HCT116 (cell line): ENCODE data around the gene SRRT. TPM values are rescaled to one million over a fixed set of nuclear protein-coding genes. Genes with fewer than 3 reads are reported as not detected.
A peak's percentile ranks its signal among the peaks of the same experiment; 100 is the strongest.

Experiments used
- ATAC-seq: fragments of 200-7000 bp; cut with Tn5 transposase; 2 replicates; pipeline ENCODE4 v1.9.1; 2020; ENCODE audit warnings: mild to moderate bottlenecking, moderate library complexity
- BruUV-seq: library from RNA; stranded (reverse); fragments of 400-500 nt; replicated peaks from 2 replicates; lab custom pipeline; 2021; lab: Mats Ljungman, UMichigan
- CTCF ChIA-PET: fragments of 300-600 bp; sonication (Branson Sonifier 250); formaldehyde crosslinking; loops from one replicate; lab custom pipeline; 2021; ENCODE audit warnings: antibody characterized with exemption; lab: Charles Lee
- POLR2A ChIA-PET: fragments of 300-600, 350-600 bp; sonication (Branson Sonifier 250); formaldehyde crosslinking; loops from one replicate; lab custom pipeline; 2021; ENCODE audit warnings: antibody characterized with exemption; lab: Charles Lee
- RAD21 ChIA-PET, 2 experiments: fragments of 300-600 bp; sonication (Branson Sonifier 250); formaldehyde crosslinking; loops; one replicate each; lab custom pipeline; 2023; ENCODE audit warnings: low total read pairs in 2 of 2; ENCODE audit not compliant: uncharacterized antibody in 2 of 2, unreplicated experiment in 2 of 2, low non-redundant PET in 1 of 2; lab: Charles Lee
- DNase-seq: peaks from one replicate; pipeline ENCODE4 v3.0.0-alpha.2; 2010; ENCODE audit warnings: low read depth, low spot score
- H2AFZ ChIP-seq: fragments of 200-600 bp; shearing (Covaris generic), sonication (generic); 2 replicates; pipeline ENCODE4 v1.6.1; 2017; ENCODE audit warnings: low read depth, mixed run types, mixed read lengths, antibody characterized with exemption, low read length; ENCODE audit not compliant: poor library complexity, severe bottlenecking
- H3K27ac ChIP-seq: 2 replicates; pipeline ENCODE4 v1.5.1; 2012; ENCODE audit warnings: low read depth, low read length
- H3K27me3 ChIP-seq: fragments of 200-600 bp; sonication (generic); 2 replicates; pipeline ENCODE4 v1.6.1; 2016; ENCODE audit warnings: mixed run types, low read length, mixed read lengths; ENCODE audit not compliant: insufficient read depth
- H3K36me3 ChIP-seq, 2 experiments: fragments of 200-500 bp in 1 of 2; fragments of 200-600 bp in 1 of 2; sonication (Bioruptor generic) in 1 of 2; sonication (generic) in 1 of 2; 2 replicates each; pipeline versions ENCODE4 v1.5.1 to v1.6.1; 2014 to 2016; ENCODE audit warnings: low read length in 2 of 2, inconsistent platforms in 1 of 2, mixed read lengths in 1 of 2, mixed run types in 1 of 2; ENCODE audit not compliant: insufficient read depth in 2 of 2, control insufficient read depth in 1 of 2
- H3K4me1 ChIP-seq, 2 experiments: fragments of 200-600 bp in 1 of 2; sonication (generic) in 1 of 2; 2 replicates each; pipeline versions ENCODE4 v1.5.1 to v1.6.1; 2012 to 2017; ENCODE audit warnings: low read length in 2 of 2, inconsistent platforms in 1 of 2, mild to moderate bottlenecking in 1 of 2, mixed read lengths in 1 of 2, mixed run types in 1 of 2, moderate library complexity in 1 of 2; ENCODE audit not compliant: insufficient read depth in 2 of 2, control insufficient read depth in 1 of 2
- H3K4me2 ChIP-seq: fragments of 200-600 bp; sonication (generic); 2 replicates; pipeline ENCODE4 v1.6.1; 2017; ENCODE audit warnings: mixed run types, low read length, mixed read lengths
- H3K4me3 ChIP-seq, 2 experiments: fragments of 200-600 bp in 1 of 2; sonication (generic) in 1 of 2; replicated peaks in 1 of 2; 2 replicates each; pipeline ENCODE4 v1.5.1; 2011 to 2016; ENCODE audit warnings: low read length in 2 of 2, control low read depth in 1 of 2, low read depth in 1 of 2, mild to moderate bottlenecking in 1 of 2, mixed read lengths in 1 of 2, mixed run types in 1 of 2
- H3K79me2 ChIP-seq: fragments of 200-600 bp; sonication (generic); 2 replicates; pipeline ENCODE4 v1.6.1; 2017; ENCODE audit warnings: mild to moderate bottlenecking, mixed run types, low read length, moderate library complexity, mixed read lengths; ENCODE audit not compliant: insufficient read depth
- H3K9ac ChIP-seq: fragments of 200-600 bp; sonication (generic); 2 replicates; pipeline ENCODE4 v1.6.1; 2016; ENCODE audit warnings: low read length, mixed read lengths
- H3K9me2 ChIP-seq: fragments of 200-600 bp; sonication (generic), shearing (Covaris generic); 2 replicates; pipeline ENCODE4 v1.6.1; 2017; ENCODE audit warnings: mixed run types, mild to moderate bottlenecking, moderate library complexity; ENCODE audit not compliant: insufficient read depth
- H3K9me3 ChIP-seq, 2 experiments: fragments of 200-500 bp in 1 of 2; fragments of 200-600 bp in 1 of 2; sonication (Bioruptor generic) in 1 of 2; sonication (generic) in 1 of 2; 2 replicates each; pipeline ENCODE4 v1.6.1; 2014 to 2017; ENCODE audit warnings: low read length in 2 of 2, mixed read lengths in 2 of 2, inconsistent platforms in 1 of 2, low read depth in 1 of 2, mild to moderate bottlenecking in 1 of 2, mixed run types in 1 of 2, moderate library complexity in 1 of 2; ENCODE audit not compliant: control insufficient read depth in 1 of 2, insufficient read depth in 1 of 2
- H4K20me1 ChIP-seq: fragments of 200-600 bp; sonication (generic), shearing (Covaris generic); 2 replicates; pipeline ENCODE4 v1.6.1; 2017; ENCODE audit warnings: mixed run types, mild to moderate bottlenecking, moderate library complexity; ENCODE audit not compliant: insufficient read depth
- ATF3 ChIP-seq: IDR thresholded peaks from 2 replicates; pipeline ENCODE4 v1.6.1; 2012
- CBX3 ChIP-seq: IDR thresholded peaks from 2 replicates; pipeline ENCODE4 v1.6.1; 2012; ENCODE audit warnings: low read depth
- CEBPB ChIP-seq: IDR thresholded peaks from 2 replicates; pipeline ENCODE4 v1.6.1; 2012; ENCODE audit warnings: low read depth
- CTCF ChIP-seq, 3 experiments: fragments of 200-600 bp in 1 of 3; sonication (generic) in 1 of 3; IDR thresholded peaks in 2 of 3; conservative IDR thresholded peaks in 1 of 3; 2 replicates each; pipeline ENCODE4 v1.5.1; 2012 to 2017; ENCODE audit warnings: low read depth in 2 of 3, low read length in 2 of 3, antibody characterized with exemption in 1 of 3, borderline replicate concordance in 1 of 3, control low read depth in 1 of 3, mild to moderate bottlenecking in 1 of 3, mixed read lengths in 1 of 3, mixed run types in 1 of 3, moderate library complexity in 1 of 3; ENCODE audit not compliant: insufficient read depth in 1 of 3
- EGR1 ChIP-seq: IDR thresholded peaks from 2 replicates; pipeline ENCODE4 v1.6.1; 2012; ENCODE audit warnings: low read depth
- EZH2 ChIP-seq: fragments of 200-600 bp; sonication (generic); IDR thresholded peaks from 2 replicates; pipeline ENCODE4 v1.6.1; 2017; ENCODE audit warnings: antibody characterized with exemption, mixed run types
- JUND ChIP-seq: IDR thresholded peaks from 2 replicates; pipeline ENCODE4 v1.6.1; 2012
- MAX ChIP-seq: IDR thresholded peaks from 2 replicates; pipeline ENCODE4 v1.6.1; 2012
- POLR2A ChIP-seq: IDR thresholded peaks from 2 replicates; pipeline ENCODE4 v1.7.0; 2011; ENCODE audit warnings: borderline replicate concordance; ENCODE audit not compliant: insufficient read depth, insufficient read length; ENCODE audit errors: extremely low read depth
- POLR2AphosphoS5 ChIP-seq: IDR thresholded peaks from 2 replicates; pipeline ENCODE4 v1.6.1; 2011; ENCODE audit warnings: mild to moderate bottlenecking, low read depth, low read length, moderate library complexity
- RAD21 ChIP-seq: IDR thresholded peaks from 2 replicates; pipeline ENCODE4 v1.6.1; 2012; ENCODE audit warnings: low read depth, mild to moderate bottlenecking
- REST ChIP-seq: IDR thresholded peaks from 2 replicates; pipeline ENCODE4 v1.6.1; 2012; ENCODE audit warnings: low read depth
- SIN3A ChIP-seq: IDR thresholded peaks from 2 replicates; pipeline ENCODE4 v1.6.1; 2012; ENCODE audit warnings: low read depth
- SP1 ChIP-seq: IDR thresholded peaks from 2 replicates; pipeline ENCODE4 v1.6.1; 2012; ENCODE audit warnings: low read depth
- SRF ChIP-seq: IDR thresholded peaks from 2 replicates; pipeline ENCODE4 v1.6.1; 2012; ENCODE audit warnings: low read depth
- TCF7L2 ChIP-seq: IDR thresholded peaks from 2 replicates; pipeline ENCODE4 v1.7.0; 2011; ENCODE audit warnings: borderline replicate concordance, inconsistent platforms; ENCODE audit not compliant: insufficient read depth, insufficient read length; ENCODE audit errors: extremely low read depth
- YY1 ChIP-seq: IDR thresholded peaks from 2 replicates; pipeline ENCODE4 v1.6.1; 2011; ENCODE audit warnings: low read length, low read depth, moderate library complexity, mild to moderate bottlenecking; ENCODE audit not compliant: insufficient replicate concordance; ENCODE audit errors: extremely low read depth
- ZFX ChIP-seq: fragments of 450-650 bp; IDR thresholded peaks from 2 replicates; pipeline ENCODE4 v1.6.1; 2017
- ZNF274 ChIP-seq: fragments of 200-500 bp; sonication (Bioruptor generic); IDR thresholded peaks from 2 replicates; pipeline ENCODE4 v1.6.1; 2014; ENCODE audit warnings: mild to moderate bottlenecking, low read depth, low read length, inconsistent platforms
- intact Hi-C: fragments of 100-400 bp; cut with micrococcal nuclease; formaldehyde crosslinking; loops from 2 replicates; pipeline ENCODE4 v1.10.0; 2022
- total RNA-seq: library from RNA; stranded (reverse); gene quantifications from one replicate; pipeline ENCODE4 v1.2.1, GENCODE V29; 2021; ENCODE audit not compliant: unreplicated experiment

The SRRT gene
- total RNA-seq, 1 experiment from 2014 or later: 252 TPM

GRCh38 chr7:100852048-100852872, 22.6 kb upstream of the SRRT start, which contains the start of gene SLC12A9:
SLC12A9 (plus strand) TSS chr7:100852713; CDS start chr7:100854198, 1,485 bp downstream.
- peak within 1 kb of the TSS; percentile 83 to 84 for H3K4me3 ChIP-seq
- H3K4me1 ChIP-seq: peaks cover 6 to 16% of the 10 kb centered on the region in 2 experiments; a peak in 3 of 4 replicates
- peaks cover 18% of the 10 kb centered on the region; the same call in 1 of the 2 replicates for H3K79me2 ChIP-seq
- no peaks in the 10 kb centered on the region for H3K36me3 ChIP-seq
- no peaks in the 10 kb centered on the region for H3K27me3 ChIP-seq
- CTCF ChIA-PET: interaction anchor here (0.6 to 3.4 kb wide), 14 partner anchors 9 to 383 kb away, joined by 3 to 52 read pairs (median 4); partner anchors contain the start of genes EPHB4, MOSPD3, POP7 and SRRT
- DNase-seq (peak; percentile 81), ATAC-seq (peak; percentile 97)
- peak within 1 kb of the TSS; percentile 77 for H3K9ac ChIP-seq
- RAD21 ChIA-PET: interaction anchor here (0.5 to 2.3 kb wide), 7 partner anchors 12 to 148 kb away, joined by 3 to 12 read pairs (median 5); partner anchors contain the start of gene POP7 (in 2 of the 2)
- peak within 1 kb of the TSS; percentile 70 for H3K4me2 ChIP-seq
- H3K9me3 ChIP-seq: no peaks in the 10 kb centered on the region
- H4K20me1 ChIP-seq: no peaks in the 10 kb centered on the region
- TF ChIP-seq SP1 (0 out of 2 replicates have a peak, but pooled peaks have one; percentile 45), REST (no peak), ATF3 (no peak), MAX (peak; percentile 99), CEBPB (no peak), POLR2A (peak; percentile 17), TCF7L2 (no peak), EZH2 (no peak), YY1 (no peak), ZFX (peak; percentile 56; the same call in 1 of the 2 replicates), POLR2AphosphoS5 (peak; percentile 61), CTCF (IDR thresholded peaks at IDR 0.05 in 2 of 3, conservative IDR thresholded peaks at IDR 0.05 in 1 of 3; ENCODE audit: borderline replicate concordance in 1 of 3, insufficient read depth in 1 of 3, low read depth in 2 of 3, low read length in 2 of 3) (peak; percentile 84 to 95 (median 94)), ZNF274 (no peak), SRF (no peak), RAD21 (peak; percentile 99), CBX3 (no peak), SIN3A (peak; percentile 95; the same call in 1 of the 2 replicates), EGR1 (no peak), JUND (no peak)
- TF ChIP-seq, all 23 proteins: peak for 8
- Histone ChIP-seq H3K27ac (peak within 1 kb of the TSS; percentile 63), H2AFZ (no peak within 1 kb of the TSS), H3K9me2 (no peaks in the 10 kb centered on the region)
- TSS peak; percentile 86 for BruUV-seq
- intact Hi-C loops: loop anchor here (1.0 to 2.0 kb wide), 3 partner anchors 53 to 383 kb away; no protein-coding TSS in a partner anchor
- POLR2A ChIA-PET: interaction anchor here (0.6 to 3.3 kb wide), 5 partner anchors 15 to 424 kb away, joined by 3 to 17 read pairs (median 3); partner anchors contain the start of genes POP7, TRIP6, UFSP1 and ZCWPW1
